OCI-LY3 (cell line): ENCODE data around the gene ABHD18.

ENCODE experiments used
- CTCF ChIP-seq: fragments of 200-600, 300-600 bp; sonication (generic); IDR thresholded peaks from 2 replicates; pipeline ENCODE4 v1.5.1; 2014; ENCODE audit warnings: antibody characterized with exemption, low read length, low read depth
- EZH2phosphoT487 ChIP-seq: fragments of 200-600 bp; shearing (Covaris generic); IDR thresholded peaks from 2 replicates; pipeline ENCODE4 v1.6.1; 2018; ENCODE audit warnings: antibody characterized with exemption, mixed run types, low read depth

DNA sequence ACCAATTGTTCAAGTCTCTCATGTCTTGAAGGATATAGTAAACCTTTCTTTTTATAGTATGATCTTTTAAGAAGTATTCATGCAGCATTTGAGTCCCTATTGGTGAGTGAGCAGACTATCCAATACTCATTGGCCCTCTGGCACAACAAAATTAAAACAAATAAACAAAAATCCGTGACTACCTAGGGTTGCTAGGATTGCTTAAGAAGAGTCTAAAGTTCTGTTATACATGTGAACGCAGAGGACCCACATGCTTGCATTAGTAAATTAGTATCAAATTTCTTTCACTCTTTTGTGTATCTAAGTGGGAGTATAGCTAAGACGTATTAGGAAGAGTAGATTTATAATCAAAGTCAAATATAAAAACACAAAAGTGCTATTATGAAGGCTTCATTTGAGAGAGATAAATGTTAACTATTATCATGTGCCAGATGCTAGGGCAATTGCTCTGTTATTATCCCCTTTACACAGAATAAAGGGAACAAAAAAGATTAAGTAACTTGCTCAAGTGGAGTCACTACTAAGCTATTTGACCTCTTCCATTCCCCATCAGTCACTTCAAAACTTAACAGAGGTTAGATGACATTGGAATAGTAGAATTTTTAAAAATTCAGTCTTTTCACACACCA, 66.7 kb downstream of the ABHD18 start:
- no peak for TF ChIP-seq EZH2phosphoT487
- TF ChIP-seq CTCF: no peak
